Putamen (tissue), 1 donor: ENCODE data around the gene CUBN.

Experiments
- DNase-seq: peaks from one replicate; pipeline ENCODE4 v3.0.0-alpha.2; 2016; ENCODE audit warnings: low spot score

CUBN gene

DNA sequence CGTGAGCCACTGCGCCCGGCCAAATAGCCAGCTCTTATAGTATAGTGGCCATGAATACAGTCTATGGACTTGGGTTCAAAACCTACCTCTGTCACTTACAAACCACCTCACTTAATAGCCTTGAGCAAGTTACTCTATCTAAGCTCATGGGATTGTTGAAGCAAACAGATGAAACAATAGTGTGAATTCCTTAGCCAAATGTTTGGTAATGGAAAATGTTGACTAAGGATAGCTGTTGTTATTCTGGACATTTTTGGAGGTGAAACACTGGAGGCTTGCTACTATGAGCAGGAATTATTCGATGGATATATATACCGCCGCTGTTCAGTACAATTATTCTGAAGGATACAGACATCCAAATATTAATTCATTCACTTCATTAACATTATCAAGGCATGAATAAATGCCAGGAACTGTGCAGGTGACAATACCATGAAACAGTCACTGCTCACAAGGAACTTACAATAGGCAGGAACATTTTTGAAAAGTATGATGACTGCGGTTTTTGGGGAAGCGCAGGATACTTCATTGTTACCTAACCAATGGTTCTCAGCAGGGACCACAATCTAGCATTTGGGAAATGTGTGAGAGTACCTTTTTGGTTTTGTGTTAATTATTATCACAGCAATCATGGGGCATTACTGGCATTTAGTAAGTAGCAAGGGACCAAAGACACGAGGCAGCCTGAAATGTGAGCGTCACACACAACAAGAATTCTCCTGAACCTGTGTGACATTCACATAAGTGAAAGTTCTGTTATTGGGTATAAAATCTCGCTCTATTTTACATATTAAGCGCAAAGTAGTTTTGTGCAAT is 55.7 kb downstream of the CUBN start:
- no peak for DNase-seq

DNA sequence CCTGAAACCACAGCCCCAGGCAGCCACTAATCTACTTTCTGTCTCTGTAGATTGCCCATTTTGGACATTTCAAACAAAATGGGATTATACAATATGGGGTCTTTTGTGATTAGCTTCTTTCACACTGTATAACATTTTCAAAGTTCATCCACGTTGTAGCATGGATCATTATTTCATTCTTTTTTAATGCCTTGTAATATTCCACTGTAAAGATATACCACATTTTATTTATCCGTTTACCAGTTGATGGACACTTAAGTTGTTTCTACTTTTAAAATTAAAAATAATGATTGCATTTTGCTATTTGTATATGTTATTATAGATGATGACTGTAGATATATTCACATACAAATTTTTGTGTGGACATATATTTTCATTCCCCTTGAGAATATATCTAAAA is 60.7 kb downstream of the CUBN start:
- no peak for DNase-seq

DNA sequence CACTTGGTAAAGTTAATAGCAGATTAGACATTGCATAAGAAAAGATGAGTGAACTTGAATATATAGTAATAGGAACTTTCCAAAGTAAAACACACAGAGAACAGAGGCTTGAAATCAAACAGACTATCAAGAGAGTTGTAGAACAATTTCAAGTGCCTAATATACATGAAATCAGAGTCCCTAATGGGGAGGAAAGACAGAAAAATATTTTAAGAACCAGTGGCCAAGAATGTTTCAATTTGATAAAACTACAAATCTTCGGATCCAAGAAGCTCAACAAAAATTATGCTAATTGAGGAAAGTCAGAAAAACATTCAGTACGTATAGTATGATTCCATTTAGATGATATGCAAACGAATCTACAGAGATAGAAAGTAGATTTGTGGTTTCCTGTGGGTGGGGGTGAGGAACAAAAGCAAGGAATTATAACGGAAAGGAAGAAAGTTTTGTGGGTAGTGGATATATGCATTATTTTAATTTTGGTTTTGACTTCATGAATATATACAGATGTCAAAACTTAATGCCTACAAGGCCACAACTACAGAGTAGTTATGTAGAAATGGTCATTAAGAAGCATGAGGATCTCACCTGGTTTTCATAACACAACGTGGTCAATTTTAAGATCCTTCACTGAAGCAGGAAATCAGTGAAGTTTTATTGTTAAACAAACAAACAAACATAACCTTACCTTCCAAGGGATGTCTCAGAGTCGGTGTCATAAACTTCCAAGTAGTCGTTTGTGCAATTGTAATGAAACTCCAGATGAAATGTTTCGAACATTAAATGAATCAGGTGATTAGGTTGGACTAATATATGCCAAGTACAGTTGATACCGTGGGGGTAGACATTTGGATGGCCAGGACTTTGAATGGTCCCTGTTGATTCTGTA is 62.0 kb downstream of the CUBN start:
- DNase-seq: no peak

DNA sequence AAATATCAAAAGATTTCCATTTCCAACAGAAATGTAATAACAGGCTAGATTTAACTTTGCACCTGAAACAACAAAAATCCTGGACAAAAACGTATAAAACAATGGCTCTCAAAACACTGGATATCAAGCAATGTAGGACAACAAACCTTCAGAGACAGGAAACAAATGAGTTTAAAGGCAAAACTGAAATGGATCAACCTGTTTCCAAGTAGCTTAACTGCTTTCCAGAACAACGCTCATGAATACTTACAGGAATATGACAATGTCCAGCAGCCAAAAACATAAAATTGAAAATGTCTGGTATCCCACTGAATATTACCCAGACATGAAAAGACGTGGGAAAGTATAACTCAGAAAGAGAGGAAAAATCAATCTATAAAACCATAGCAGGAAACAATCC is 62.8 kb downstream of the CUBN start:
- no peak for DNase-seq

DNA sequence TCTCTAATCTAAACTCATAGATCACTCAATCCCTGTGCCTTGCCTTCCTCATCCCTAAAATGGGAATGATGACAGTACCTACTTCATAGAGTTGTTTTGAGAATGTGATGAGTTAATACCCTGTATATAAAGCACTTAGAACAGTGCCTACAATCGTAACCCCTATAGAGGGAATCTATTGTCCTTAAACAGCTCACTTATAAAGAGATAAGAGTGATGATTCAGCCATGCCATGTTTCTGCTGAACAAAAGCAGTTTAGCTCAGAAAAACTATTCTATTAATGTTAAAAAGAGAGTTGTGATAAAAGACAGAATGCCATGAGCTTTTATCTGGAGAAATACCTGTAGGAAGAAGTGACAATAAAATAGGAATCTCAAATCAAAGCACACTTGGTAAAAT is 63.6 kb downstream of the CUBN start:
- no peak for DNase-seq

DNA sequence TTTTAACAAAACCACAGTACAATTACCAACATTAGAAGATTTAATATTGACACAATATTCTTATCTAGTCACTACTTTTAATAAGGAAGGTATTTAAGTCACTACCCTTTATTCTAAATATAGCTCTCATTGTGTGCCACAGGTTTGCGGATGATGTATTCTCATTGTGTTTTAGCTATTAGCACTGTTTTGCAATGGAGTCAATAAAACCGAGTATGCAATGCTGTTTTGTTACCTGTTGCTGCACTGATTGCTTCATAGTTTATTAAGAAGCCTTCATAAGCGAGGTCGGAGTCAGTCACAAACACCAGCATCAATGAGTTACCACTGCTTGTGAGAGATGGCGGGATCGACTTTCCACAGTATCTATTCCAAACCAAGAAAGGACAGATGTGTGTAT is 64.3 kb downstream of the CUBN start:
- DNase-seq: no peak

DNA sequence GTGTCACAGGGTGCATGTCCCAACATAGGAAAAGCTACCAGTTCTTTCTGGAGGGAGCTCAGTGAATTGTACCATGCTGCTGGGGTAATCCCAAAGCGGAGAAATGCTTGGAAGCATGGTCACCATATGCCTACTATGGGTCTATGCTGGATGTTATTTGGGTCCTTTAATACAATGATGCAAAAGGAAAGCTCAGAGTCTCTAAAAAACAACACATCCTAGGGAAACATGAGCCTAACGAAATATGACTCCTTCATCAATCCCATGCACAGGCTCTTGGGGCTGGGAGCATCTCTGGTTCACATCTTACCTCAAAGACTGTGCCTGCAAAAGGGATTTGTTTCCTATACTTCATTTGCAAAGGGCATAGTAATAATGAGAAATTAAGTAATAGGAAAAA is 65.2 kb downstream of the CUBN start:
- DNase-seq: no peak

DNA sequence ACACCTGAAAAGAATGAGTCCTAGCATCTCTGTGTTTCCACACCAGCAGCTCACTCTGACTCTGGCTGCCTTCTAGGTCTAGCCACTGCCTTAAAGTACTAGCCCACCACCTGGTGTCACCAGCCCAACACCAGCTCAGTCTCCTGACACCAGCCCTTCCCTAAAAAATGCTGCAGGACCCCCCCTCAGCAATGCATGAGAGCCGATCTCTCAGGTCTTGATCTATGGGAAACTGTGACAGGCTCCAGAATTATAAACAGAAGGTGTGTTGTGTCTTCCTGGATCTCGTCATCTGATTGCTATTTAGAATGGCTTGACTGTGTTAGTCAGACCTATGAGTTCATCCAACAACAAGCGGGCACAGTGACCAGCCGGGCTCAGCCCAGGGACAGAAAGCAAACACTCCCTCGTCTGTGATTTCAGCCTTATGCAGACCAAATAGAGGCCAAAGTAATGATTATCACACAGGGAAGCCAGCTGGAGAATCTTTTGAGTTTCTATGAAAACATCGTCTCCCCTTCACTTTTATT is 66.6 kb downstream of the CUBN start:
- DNase-seq: no peak

DNA sequence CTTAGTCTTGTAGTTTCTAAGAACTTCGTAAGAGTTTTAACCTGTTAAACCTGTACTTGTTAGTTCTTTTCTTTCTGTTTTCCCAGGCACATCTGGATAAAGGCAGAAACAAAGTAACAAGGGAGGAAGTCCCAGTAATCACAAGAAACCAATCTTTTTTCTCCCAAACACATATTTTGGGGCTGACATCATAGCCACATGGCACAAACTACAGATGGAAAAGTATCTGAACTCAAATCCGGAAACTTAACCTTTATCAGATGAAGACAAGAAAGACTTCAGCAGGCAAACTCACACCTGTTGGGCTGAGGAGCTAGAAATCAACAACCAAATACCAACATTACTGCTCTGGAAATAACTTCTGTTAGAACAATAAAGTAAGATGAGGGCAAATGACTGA is 67.1 kb downstream of the CUBN start:
- DNase-seq: no peak

DNA sequence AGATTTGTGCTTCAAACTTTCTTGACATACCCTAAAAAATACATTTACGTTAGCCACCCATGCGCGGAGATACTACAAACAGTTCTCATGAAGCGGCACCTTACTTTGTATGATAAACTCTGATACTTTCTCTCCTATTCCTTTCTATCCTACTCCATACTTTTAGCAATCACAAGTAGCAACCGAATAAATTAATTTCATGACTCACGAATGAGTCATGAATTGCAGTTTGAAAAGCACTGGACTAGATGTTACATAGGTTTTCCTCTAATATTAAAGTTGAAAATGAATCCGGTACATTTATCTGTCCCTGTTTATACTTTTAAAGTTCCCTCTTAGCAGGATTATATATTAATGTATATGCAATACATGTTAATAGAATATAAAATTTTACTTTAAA is 67.6 kb downstream of the CUBN start:
- DNase-seq: peak; percentile 23

DNA sequence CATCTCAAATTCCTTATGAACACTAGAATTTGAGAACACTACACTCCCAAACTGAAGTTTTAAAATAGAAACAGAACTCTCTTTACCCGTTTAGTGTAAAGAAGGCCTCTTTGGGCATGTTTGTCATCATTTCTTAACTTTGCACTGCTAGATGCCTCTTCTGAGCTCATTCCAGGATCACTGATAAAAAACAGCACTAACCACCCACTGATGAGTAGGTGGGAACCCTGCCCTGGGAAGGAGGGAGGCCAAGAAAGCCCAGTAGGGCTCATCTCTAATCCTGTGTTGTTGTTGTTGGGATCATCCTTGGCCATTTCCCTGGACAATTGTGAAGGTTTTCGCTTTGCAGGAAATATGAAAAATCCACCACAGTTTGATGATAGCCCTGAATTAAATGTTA is 68.2 kb downstream of the CUBN start:
- DNase-seq: no peak

DNA sequence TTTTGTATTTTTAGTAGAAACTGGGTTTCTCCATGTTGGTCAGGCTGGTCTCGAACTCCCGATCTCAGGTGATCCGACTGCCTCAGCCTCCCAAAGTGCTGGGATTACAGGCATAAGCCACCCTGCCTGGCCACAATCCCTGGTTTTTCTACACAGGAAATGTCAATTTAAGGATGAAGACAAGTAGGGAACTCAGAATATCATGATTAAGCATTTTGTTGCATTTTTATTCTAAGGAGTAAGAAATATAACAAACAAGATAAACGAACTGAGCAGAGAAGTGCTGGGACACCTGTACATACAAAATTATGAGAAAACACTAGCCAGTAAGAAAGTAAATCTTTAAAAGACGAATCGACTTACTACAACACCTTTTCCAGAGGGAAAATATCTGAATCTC is 69.3 kb downstream of the CUBN start:
- no peak for DNase-seq

DNA sequence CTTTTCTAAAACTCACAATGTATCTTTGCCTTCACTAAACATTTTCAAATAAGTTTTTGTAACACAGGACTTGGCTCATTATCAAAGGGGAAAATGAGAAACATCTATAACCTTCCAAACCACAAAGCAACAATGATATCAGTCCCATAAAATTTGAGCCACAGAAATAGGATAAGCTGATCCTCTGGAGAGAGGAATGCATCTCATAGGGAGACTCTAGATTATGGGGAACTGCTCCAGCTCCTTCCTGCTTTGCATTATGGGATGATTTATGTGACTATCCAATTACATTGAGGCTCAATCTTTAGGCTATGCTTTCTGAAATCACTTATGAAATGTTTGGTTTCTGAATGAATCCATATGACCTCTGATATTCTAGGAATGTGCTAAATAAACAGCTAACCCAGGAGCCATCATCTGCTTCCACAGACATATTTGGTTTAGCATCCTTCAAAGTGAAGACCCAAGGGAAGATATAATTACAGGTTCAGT is 70.4 kb downstream of the CUBN start:
- DNase-seq: no peak

DNA sequence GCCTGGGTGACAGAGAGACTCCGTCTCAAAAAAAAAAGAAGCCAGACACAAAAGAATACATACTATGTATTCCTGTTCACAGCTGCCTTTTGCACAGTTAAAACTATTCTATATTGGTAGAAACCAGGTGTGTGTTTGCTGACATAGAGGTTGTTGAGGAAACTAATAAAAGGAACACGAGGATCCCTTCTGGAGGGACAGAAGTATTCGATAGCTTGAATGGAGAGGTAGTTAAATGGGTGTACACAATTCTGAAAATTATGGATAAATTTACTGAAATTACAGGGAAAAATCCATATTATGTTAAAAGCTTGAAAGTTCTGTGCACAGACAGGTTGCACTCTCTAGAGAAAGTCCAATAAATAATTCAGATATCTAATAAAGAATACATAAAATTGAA is 71.5 kb downstream of the CUBN start:
- DNase-seq: no peak

DNA sequence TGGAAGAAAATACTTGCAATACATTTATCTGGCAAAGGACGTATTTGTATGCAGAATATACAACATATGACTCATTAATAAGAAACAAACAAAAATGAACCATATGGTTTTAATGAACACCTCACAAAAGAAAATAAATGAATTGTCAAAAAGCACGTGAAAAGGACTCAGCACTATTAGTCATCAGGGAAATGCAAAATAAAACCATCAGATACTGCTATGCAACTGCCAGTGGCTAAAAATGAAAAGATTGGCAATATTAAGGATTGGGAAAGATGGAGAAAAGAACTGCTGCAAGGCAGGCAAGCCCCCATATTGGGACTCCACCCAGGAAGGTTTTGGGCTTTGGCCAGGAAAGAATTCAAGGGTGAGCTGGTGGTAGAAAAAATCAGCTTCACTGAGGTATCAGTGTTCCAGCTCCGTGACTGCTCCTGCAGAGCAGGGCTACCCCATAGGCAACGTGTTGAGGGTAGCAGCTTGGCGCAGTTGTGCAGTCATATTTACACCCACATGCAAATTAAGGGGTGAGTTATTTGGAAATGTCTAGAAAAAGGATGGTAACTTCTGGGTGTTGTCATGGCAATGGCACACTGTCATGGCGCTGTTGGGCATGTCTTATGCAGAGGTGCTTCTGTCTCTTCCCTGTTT is 72.7 kb downstream of the CUBN start:
- no peak for DNase-seq

DNA sequence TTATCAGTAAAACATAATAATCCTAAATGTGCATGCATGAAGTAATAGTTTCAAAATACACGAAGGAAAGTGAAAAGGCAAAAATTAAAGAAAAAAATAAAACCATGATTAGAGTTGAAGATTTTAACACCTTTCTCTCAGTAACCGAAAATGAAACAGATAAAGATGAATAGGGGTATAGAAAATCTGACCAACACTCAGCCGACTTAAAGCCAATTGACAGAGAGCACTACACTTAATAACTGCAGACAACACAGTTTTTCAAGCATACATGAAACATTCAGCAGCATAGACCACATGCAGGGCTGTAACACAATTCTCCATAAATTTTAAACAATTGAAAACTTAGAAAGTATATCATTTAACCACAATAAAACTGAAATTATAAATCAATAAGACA is 76.1 kb downstream of the CUBN start:
- no peak for DNase-seq

DNA sequence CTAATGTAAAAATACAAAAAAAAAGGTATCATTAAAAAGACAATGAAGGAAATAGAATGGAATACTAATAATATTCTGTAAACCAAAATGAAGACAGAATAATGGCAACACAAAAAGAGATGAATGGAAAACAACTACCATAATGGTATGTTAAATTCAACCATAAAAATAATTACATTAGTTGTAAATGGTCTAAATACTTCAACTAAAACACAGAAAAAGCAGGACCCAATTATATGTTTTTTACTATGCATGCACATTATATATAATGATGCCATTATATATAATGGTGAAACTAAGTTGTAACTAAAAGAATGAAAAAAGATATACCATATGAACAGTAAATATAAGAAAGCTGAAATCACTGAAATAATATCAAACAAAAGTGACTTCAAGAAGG is 76.5 kb downstream of the CUBN start:
- DNase-seq: no peak

DNA sequence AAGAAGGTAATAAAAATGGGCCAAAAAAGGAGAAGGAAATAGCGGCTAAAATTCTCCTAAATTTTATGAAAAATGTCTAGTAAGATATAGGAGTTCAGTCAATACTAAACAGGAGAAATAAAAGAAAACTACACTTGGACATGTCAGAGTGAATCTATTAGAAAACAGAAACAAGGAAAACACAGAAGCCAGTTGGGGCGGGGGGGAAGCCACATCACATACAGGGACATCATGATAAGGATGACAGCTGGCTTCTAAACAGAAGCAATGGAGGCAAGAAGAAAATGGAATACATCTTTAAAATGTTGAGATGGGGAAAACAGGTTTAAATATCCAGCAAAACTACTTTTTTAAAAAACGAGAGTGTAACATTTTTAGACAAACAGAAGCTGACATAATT is 77.8 kb downstream of the CUBN start:
- no peak for DNase-seq

DNA sequence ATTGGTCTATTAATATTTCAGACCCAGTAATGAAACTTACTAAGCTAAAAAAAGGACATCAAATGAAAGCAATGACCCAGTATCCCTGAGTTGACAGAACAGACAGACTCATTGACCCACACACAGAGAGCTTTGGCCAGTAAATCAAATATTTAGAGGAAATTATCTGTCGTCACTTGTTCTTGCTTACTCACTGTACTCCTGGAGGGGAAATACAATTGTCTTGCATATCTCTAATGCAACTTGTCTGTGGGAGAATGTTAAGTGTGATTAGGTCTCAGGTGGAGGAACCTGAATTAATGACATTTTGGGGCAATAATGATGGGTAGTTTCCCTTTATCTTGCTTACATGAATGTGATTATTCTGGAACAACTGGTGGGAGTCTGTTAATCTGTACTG is 80.4 kb downstream of the CUBN start:
- no peak for DNase-seq

DNA sequence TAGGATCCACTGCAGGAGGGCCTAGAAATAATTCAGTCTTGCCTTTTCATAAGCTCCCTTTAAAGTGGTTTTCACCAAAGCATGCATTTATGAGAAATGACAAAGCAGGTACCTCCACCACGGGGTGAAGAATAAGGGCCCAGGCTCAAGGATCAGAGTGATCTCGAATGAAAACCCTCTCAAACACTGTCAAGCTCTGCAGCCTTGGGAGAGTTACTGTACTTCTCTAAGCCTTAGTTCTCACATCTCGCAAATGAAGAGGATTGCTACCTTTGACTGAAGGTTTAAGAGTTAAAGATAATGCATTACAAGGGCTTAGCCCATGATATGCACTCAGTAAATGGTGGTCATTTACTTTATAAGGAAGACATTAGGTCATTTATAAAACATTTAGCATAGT is 81.7 kb downstream of the CUBN start:
- DNase-seq: no peak

DNA sequence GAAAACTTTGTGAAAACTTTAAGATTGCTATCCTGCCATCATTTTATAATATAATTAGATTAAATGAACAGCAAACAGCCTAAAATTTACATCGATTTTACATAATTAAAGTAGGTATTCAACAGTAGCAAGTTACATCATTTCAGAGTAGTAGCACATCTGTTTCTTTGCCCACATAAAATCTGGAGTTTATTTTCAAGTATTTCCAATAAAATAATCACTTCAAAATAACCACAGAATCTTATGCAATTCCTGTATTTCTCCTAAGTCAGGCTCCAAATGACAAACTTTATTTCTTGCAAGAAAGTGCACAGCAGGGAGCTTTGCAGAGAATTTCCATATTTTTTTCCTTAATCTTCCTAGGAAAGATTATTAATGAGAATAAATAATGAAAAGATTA is 82.6 kb downstream of the CUBN start:
- no peak for DNase-seq

DNA sequence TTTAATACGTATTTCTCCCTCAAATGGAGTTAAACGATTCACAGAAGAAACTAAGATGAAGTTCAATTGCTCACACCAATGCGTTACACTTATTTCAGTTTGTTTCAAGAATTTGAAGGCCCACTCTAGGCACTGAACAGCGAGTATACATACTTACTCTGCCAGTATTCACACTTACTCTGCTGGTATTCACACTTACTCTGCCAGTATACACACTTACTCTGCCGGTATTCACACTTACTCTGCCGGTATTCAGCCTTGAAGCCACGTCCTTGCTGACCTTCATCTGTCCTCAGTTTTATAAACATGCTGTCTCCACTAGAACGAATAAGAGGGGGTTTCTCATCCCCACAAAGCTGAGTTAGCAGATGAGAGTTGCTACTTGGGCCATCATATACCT is 86.0 kb downstream of the CUBN start:
- DNase-seq: no peak
